ENCODE data around the gene CDK11B.

DNA sequence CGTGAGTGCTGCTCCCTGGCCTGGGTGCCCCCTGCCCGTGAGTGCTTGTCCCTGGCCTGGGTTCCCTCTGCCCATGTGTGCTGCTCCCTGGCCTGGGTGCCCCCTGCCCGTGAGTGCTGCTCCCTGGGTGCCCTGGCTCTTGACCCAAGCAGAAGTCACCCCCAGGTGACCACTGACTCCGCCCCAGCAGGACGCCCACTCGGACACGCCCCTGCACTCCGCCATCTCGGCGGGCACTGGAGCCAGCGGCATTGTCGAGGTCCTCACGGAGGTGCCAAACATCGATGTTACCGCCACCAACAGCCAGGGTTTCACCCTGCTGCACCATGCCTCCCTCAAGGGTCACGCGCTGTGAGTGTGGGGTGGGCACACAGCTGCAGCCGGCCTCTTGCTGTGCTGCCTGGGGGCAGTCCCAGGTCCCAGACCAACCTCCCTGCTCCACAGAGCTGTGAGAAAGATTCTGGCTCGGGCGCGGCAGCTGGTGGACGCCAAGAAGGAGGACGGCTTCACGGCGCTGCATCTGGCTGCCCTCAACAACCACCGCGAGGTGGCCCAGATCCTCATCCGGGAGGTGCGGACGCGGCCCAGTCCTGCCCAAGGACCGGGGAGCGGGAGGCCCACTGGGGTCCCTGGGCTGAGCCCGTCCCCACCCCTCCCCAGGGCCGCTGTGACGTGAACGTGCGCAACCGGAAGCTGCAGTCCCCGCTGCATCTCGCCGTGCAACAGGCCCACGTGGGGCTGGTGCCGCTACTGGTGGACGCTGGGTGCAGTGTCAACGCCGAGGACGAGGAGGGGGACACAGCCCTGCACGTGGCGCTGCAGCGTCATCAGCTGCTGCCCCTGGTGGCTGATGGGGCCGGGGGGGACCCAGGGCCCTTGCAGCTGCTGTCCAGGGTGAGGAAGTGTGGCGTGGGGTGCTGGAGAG lies 30.7 kb downstream of the CDK11B start:
- TF ChIP-seq CTCF (IDR thresholded peaks at IDR 0.05) (no peak), POLR2A (IDR thresholded peaks at IDR 0.05) (no peak)

All from lower leg skin (tissue), 3 donors.